GM19035 (cell line): ENCODE data around the gene TMEM273.

Experiments
- ATAC-seq: cut with Tn5 transposase; IDR thresholded peaks from one replicate; pipeline ENCODE4 v1.9.1; 2021; ENCODE audit not compliant: unreplicated experiment

The TMEM273 gene

GRCh38 chr10:49177391-49178355, 10.5 kb downstream of the TMEM273 start:
- peak; percentile 78 for ATAC-seq

GRCh38 chr10:49176310-49177268, 11.6 kb downstream of the TMEM273 start:
- ATAC-seq, result no peak

- no peak for ATAC-seq
These were observed 12.4 kb downstream of the TMEM273 start for GRCh38 chr10:49175587-49176309.

- ATAC-seq, result no peak
These were observed 13.2 kb downstream of the TMEM273 start for GRCh38 chr10:49174926-49175500.

GRCh38 chr10:49174261-49174925, 13.8 kb downstream of the TMEM273 start:
- no peak for ATAC-seq

GRCh38 chr10:49173853-49174252, 14.3 kb downstream of the TMEM273 start:
- no peak for ATAC-seq

GRCh38 chr10:49173201-49173772, 14.9 kb downstream of the TMEM273 start:
- ATAC-seq, result no peak

- no peak for ATAC-seq
These were observed 15.4 kb downstream of the TMEM273 start for GRCh38 chr10:49172777-49173132.

GRCh38 chr10:49172061-49172776, 16.0 kb downstream of the TMEM273 start:
- ATAC-seq, result no peak

GRCh38 chr10:49171326-49172060, 16.7 kb downstream of the TMEM273 start:
- ATAC-seq, result no peak

GRCh38 chr10:49170632-49171325, 17.4 kb downstream of the TMEM273 start:
- ATAC-seq, result no peak

GRCh38 chr10:49169776-49170175, 18.4 kb downstream of the TMEM273 start:
- no peak for ATAC-seq

- no peak for ATAC-seq
These were observed 19.2 kb downstream of the TMEM273 start for GRCh38 chr10:49168831-49169500.

GRCh38 chr10:49168171-49168540, 20.0 kb downstream of the TMEM273 start:
- ATAC-seq, result no peak

GRCh38 chr10:49167425-49168170, 20.6 kb downstream of the TMEM273 start:
- no peak for ATAC-seq
